Measurements from ENCODE around the gene ZNF480. TPM values are rescaled to one million over a fixed set of nuclear protein-coding genes. Genes with fewer than 3 reads are reported as not detected.

ZNF480 gene
- total and polyA plus RNA-seq, 2 donors (not counting 1 experiment from before 2014, with no cell fraction given): 6.7 to 21.8 TPM

- peak within 1 kb of the TSS; percentile 97 to 99 for H3K27ac ChIP-seq (ENCODE audit: low read length in 2 of 2)
- peak within 1 kb of the TSS; percentile 65 to 91 (median 79) for H3K4me3 ChIP-seq (ENCODE audit: control extremely low read depth in 1 of 5, extremely low read depth in 1 of 5, insufficient read depth in 1 of 5, low read depth in 2 of 5, low read length in 4 of 5)
- peak within 1 kb of the TSS; percentile 91 for H3K9ac ChIP-seq (ENCODE audit: low read length)
- H3K27me3 ChIP-seq (replicated peaks in 1 of 4; ENCODE audit: control extremely low read depth in 1 of 4, control insufficient read depth in 3 of 4, insufficient read depth in 4 of 4, low read length in 3 of 4): no peaks in the 10 kb centered on the region
- H3K4me1 Mint-ChIP-seq: peaks cover 17% of the 10 kb centered on the region
- peak within 1 kb of the TSS; percentile 75 for H2AFZ ChIP-seq (ENCODE audit: insufficient read depth, low read depth, low read length, poor library complexity, severe bottlenecking)
- intact Hi-C loops (cut with micrococcal nuclease): loop anchor here (1.0 kb wide), 2 partner anchors 28 to 33 kb away; partner anchors contain the start of genes ZNF528 and ZNF610
- ChIA-PET CTCF (interaction anchor here (1.2 to 1.3 kb wide), 2 partner anchors 28 to 231 kb away, joined by 3 to 4 read pairs; partner anchors contain the start of gene ZNF528), POLR2A (interaction anchor here (0.6 to 1.0 kb wide), 5 partner anchors 27 to 518 kb away, joined by 3 to 4 read pairs (median 4); partner anchors contain the start of genes PPP2R1A and ZNF808)
- peaks cover 6 to 11% of the 10 kb centered on the region in 2 donors for H3K4me1 ChIP-seq (ENCODE audit: control insufficient read depth in 2 of 2, insufficient read depth in 2 of 2, low read length in 2 of 2)
- TF ChIP-seq CTCF (IDR thresholded peaks at IDR 0.05) (no peak), EZH2 (IDR thresholded peaks at IDR 0.05; ENCODE audit: borderline replicate concordance, insufficient read depth, low read depth, low read length, poor library complexity, severe bottlenecking) (no peak)
- no peaks in the 10 kb centered on the region for H3K27me3 Mint-ChIP-seq
- peaks cover 6 to 21% of the 10 kb centered on the region in 2 experiments for H3K36me3 ChIP-seq (replicated peaks in 1 of 2; ENCODE audit: control extremely low read depth in 1 of 2, control insufficient read depth in 1 of 2, extremely low read depth in 1 of 2, insufficient read depth in 2 of 2, low read length in 1 of 2)
- H3K79me2 ChIP-seq (ENCODE audit: control insufficient read depth, insufficient read depth, low read length): peaks cover 14% of the 10 kb centered on the region
- peaks cover 6 to 77% (median 47%) of the 10 kb centered on the region in 3 donors for H3K9me3 ChIP-seq (ENCODE audit: control extremely low read depth in 1 of 3, control insufficient read depth in 2 of 3, insufficient read depth in 1 of 3, low read length in 2 of 3)
- H3K9me3 Mint-ChIP-seq (ENCODE audit: insufficient read depth): peaks cover 16% of the 10 kb centered on the region
- DNase-seq (peak; percentile 92), ATAC-seq (ENCODE audit: low read depth) (peak; percentile 99)
- H3K4me2 ChIP-seq (replicated peaks; ENCODE audit: low read depth, low read length, poor library complexity, severe bottlenecking): peak within 1 kb of the TSS; percentile 77
- no peaks in the 10 kb centered on the region for H4K20me1 ChIP-seq (ENCODE audit: control insufficient read depth, insufficient read depth, low read length, poor library complexity, severe bottlenecking)
- 4% methylated on average over 41 of the region's 52 CpGs for WGBS (ENCODE audit: insufficient coverage)
- H3K27ac Mint-ChIP-seq: peak within 1 kb of the TSS; percentile 97
- H3K4me3 Mint-ChIP-seq: peak within 1 kb of the TSS; percentile 96
Measured at GRCh38 chr19:52369559-52370340, 72.8 kb downstream of the ZNF480 start, which contains the start of gene ZNF880. TSS of gene ZNF880 (plus strand) at chr19:52369923. CDS start at chr19:52369966, 43 bp downstream.

All from B cell (primary cell).